ENCODE measurements around the gene PARVG. TPM values are rescaled to one million over a fixed set of nuclear protein-coding genes. Genes with fewer than 3 reads are reported as not detected.

The PARVG gene
- total RNA-seq, 1 experiment from 2014 or later: 0.23 TPM

DNA sequence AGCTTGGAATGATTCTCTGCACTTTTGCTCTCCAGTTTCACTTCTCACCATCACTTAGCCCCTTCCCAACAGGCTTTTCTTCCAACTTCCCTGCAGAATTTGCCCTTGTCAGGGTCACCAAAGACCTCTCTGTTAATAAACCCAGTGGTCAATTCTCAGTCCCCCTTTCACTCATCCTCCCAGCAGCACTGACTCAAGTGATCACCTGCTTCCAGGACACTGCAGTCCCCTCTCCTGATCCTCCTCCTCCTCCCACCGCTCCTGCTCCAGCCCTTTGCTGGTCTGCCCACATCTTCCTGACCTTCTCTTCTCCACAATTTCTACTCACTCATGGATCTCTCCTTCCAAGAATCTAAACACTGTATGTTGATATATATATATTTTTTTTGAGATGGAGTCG lies 74.1 kb downstream of the PARVG start:
- Mint-ChIP-seq H3K27me3 (ENCODE audit: insufficient read depth, unreplicated experiment) (peaks cover 11% of the 10 kb centered on the region), H3K9me3 (ENCODE audit: unreplicated experiment) (no peaks in the 10 kb centered on the region), H3K27ac (ENCODE audit: low read depth, unreplicated experiment) (no peak overlapping the region), H3K4me1 (ENCODE audit: insufficient read depth, unreplicated experiment) (no peaks in the 10 kb centered on the region), H3K36me3 (ENCODE audit: insufficient read depth, unreplicated experiment) (no peaks in the 10 kb centered on the region), H3K4me3 (ENCODE audit: unreplicated experiment) (no peak overlapping the region)
- BruUV-seq (replicated peaks): no TSS peak
- TF ChIP-seq, protein P1, sequence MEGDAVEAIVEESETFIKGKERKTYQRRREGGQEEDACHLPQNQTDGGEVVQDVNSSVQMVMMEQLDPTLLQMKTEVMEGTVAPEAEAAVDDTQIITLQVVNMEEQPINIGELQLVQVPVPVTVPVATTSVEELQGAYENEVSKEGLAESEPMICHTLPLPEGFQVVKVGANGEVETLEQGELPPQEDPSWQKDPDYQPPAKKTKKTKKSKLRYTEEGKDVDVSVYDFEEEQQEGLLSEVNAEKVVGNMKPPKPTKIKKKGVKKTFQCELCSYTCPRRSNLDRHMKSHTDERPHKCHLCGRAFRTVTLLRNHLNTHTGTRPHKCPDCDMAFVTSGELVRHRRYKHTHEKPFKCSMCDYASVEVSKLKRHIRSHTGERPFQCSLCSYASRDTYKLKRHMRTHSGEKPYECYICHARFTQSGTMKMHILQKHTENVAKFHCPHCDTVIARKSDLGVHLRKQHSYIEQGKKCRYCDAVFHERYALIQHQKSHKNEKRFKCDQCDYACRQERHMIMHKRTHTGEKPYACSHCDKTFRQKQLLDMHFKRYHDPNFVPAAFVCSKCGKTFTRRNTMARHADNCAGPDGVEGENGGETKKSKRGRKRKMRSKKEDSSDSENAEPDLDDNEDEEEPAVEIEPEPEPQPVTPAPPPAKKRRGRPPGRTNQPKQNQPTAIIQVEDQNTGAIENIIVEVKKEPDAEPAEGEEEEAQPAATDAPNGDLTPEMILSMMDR (IDR thresholded peaks at IDR 0.05; ENCODE audit: unreplicated experiment): no peak
- intact Hi-C loops (cut with micrococcal nuclease): no loop called here
- ChIA-PET CTCF (interaction anchor here (0.6 kb wide), 1 partner anchor 740 kb away, joined by 3 read pairs; no protein-coding TSS in a partner anchor), POLR2A (no interaction called here)
- no peak for DNase-seq (ENCODE audit: unreplicated experiment)

GRCh38 chr22:44256085-44256484 lies 75.4 kb downstream of the PARVG start:
- intact Hi-C loops (cut with micrococcal nuclease): no loop called here
- Mint-ChIP-seq H3K27me3 (ENCODE audit: insufficient read depth, unreplicated experiment) (peaks cover 11% of the 10 kb centered on the region), H3K36me3 (ENCODE audit: insufficient read depth, unreplicated experiment) (no peaks in the 10 kb centered on the region), H3K9me3 (ENCODE audit: unreplicated experiment) (no peaks in the 10 kb centered on the region), H3K4me3 (ENCODE audit: unreplicated experiment) (no peak overlapping the region), H3K27ac (ENCODE audit: low read depth, unreplicated experiment) (no peak overlapping the region), H3K4me1 (ENCODE audit: insufficient read depth, unreplicated experiment) (no peaks in the 10 kb centered on the region)
- DNase-seq (ENCODE audit: unreplicated experiment): no peak
- ChIA-PET POLR2A (no interaction called here), CTCF (no interaction called here)
- TF ChIP-seq, protein P1 (IDR thresholded peaks at IDR 0.05; ENCODE audit: unreplicated experiment): no peak
- BruUV-seq (replicated peaks): no TSS peak

DNA sequence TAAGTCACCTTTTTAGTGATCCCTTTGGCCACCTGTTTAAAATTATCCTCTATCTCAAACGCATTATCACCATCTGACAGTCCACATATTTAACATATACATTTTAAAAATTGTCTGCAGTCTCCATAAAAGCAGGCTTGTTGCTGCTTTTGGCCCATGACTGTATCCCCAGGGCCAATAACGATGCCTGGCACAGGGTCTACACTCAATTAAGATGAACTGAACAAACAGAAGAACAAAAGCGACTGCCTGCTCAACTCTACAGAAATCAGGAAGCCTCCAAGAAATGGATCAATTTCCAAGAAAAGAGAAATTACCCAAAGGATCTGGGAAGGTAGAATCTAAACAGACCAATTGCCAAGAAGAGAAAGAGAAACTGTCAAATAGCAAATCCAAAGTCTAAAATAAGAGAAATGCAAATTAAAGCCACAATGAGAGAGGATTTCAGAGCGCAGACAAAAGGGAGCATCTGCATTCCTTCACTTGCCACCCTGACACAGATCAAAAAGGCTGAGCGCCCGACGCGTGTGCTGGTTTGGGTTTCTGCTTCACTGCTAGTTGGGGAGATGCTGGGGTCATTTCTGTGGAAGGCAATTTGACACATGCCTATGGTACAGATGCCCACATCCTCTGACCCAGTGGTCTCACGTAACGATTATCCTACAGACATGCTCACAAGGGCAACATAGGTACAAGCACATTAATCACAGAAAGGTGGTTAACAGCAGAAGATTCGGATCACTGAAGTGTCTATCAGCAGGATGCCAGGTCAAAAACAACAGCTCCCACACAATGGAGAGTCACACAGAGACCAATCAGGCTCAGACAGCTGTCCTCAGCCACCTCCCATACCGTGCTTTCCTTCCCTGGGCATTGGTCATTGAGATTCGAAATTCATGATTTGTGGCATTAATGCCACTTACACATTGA lies 76.1 kb downstream of the PARVG start:
- peaks cover 11% of the 10 kb centered on the region for H3K27me3 Mint-ChIP-seq (ENCODE audit: insufficient read depth, unreplicated experiment)
- H3K36me3 Mint-ChIP-seq (ENCODE audit: insufficient read depth, unreplicated experiment): no peaks in the 10 kb centered on the region
- POLR2A ChIA-PET: no interaction called here
- CTCF ChIA-PET: no interaction called here
- TF ChIP-seq, protein P1 (IDR thresholded peaks at IDR 0.05; ENCODE audit: unreplicated experiment): no peak
- intact Hi-C loops (cut with micrococcal nuclease): no loop called here
- H3K4me1 Mint-ChIP-seq (ENCODE audit: insufficient read depth, unreplicated experiment): no peaks in the 10 kb centered on the region
- no peak for DNase-seq (ENCODE audit: unreplicated experiment)
- H3K9me3 Mint-ChIP-seq (ENCODE audit: unreplicated experiment): no peaks in the 10 kb centered on the region
- no peak overlapping the region for H3K27ac Mint-ChIP-seq (ENCODE audit: low read depth, unreplicated experiment)
- BruUV-seq (replicated peaks): no TSS peak
- no peak overlapping the region for H3K4me3 Mint-ChIP-seq (ENCODE audit: unreplicated experiment)

Other genes starting within 250 kb of the PARVG start
- gene SAMM50, start 225.5 kb upstream of the PARVG start, total RNA-seq (2022): 26.1 and 29.5 TPM in 2 replicates
- gene PARVB, start 156.6 kb upstream of the PARVG start, total RNA-seq (2022): 17.2 and 26.0 TPM in 2 replicates
- gene SHISAL1, start 132.0 kb downstream of the PARVG start, total RNA-seq (2022): 1.6 and 3.7 TPM in 2 replicates

Data from MCF 10A (cell line).